Mesodermal cell (in vitro differentiated cells): ENCODE measurements around the gene HBA2.
"Not testable (repeated sequence)": the region's sequence is repeated elsewhere in the genome, so short reads cannot be mapped to it uniquely, and the experiment has no call there.

Source experiments
- H3K27ac ChIP-seq: 2 replicates; pipeline ENCODE4 v1.7.0; 2013; ENCODE audit warnings: mild to moderate bottlenecking, low read depth, low read length, moderate library complexity; ENCODE audit not compliant: severe bottlenecking
- H3K36me3 ChIP-seq: 2 replicates; pipeline ENCODE4 v1.7.1; 2013; ENCODE audit warnings: mild to moderate bottlenecking, low read length, moderate library complexity; ENCODE audit not compliant: control insufficient read depth, insufficient read depth
- H3K4me1 ChIP-seq: one replicate; pipeline ENCODE4 v1.7.1; 2013; ENCODE audit warnings: mild to moderate bottlenecking, low read length; ENCODE audit not compliant: insufficient read depth, control insufficient read depth, poor library complexity, severe bottlenecking
- H3K4me3 ChIP-seq: 2 replicates; pipeline ENCODE4 v1.7.0; 2013; ENCODE audit warnings: low read length, control low read depth, mild to moderate bottlenecking; ENCODE audit not compliant: insufficient read depth, poor library complexity, severe bottlenecking; ENCODE audit errors: extremely low read depth
- H3K9me3 ChIP-seq: 2 replicates; pipeline ENCODE4 v1.7.1; 2013; ENCODE audit warnings: mild to moderate bottlenecking, low read length, moderate library complexity; ENCODE audit not compliant: control insufficient read depth
- WGBS, 2 experiments: methylation state at CpG; one replicate each; pipeline ENCODE4 v1.1.5; 2013; ENCODE audit warnings: missing lambda C conversion rate in 2 of 2; ENCODE audit not compliant: insufficient coverage in 2 of 2; 5-methylcytosine and 5-hydroxymethylcytosine counted together

HBA2 gene

GRCh38 chr16:159136-159849 lies 13.4 kb upstream of the HBA2 start:
- no peak overlapping the region for H3K4me3 ChIP-seq
- no peak overlapping the region for H3K27ac ChIP-seq
- no peaks in the 10 kb centered on the region for H3K36me3 ChIP-seq
- no peaks in the 10 kb centered on the region for H3K9me3 ChIP-seq
- 51 to 55% methylated on average over 5 to 6 of the region's 6 CpGs for WGBS, 2 experiments
- no peaks in the 10 kb centered on the region for H3K4me1 ChIP-seq

GRCh38 chr16:160242-160641 lies 12.4 kb upstream of the HBA2 start:
- not testable (repeated sequence) for H3K9me3 ChIP-seq, H3K27ac ChIP-seq, H3K4me1 ChIP-seq, H3K4me3 ChIP-seq, H3K36me3 ChIP-seq
- 78 to 96% methylated on average over 5 to 6 of the region's 20 CpGs for WGBS, 2 experiments

- Histone ChIP-seq H3K9me3 (no peaks in the 10 kb centered on the region), H3K4me3 (no peak overlapping the region), H3K36me3 (no peaks in the 10 kb centered on the region), H3K4me1 (peaks cover 3% of the 10 kb centered on the region), H3K27ac (no peak overlapping the region)
- WGBS, 2 experiments: 76 to 77% methylated on average over 5 to 13 of the region's 18 CpGs
These were observed 11.9 kb upstream of the HBA2 start for GRCh38 chr16:160691-161190.

GRCh38 chr16:162271-162991 lies 10.2 kb upstream of the HBA2 start:
- 85 to 90% methylated on average over 8 to 10 of the region's 13 CpGs for WGBS, 2 experiments
- no peak overlapping the region for H3K4me3 ChIP-seq

GRCh38 chr16:163139-163538 lies 9.5 kb upstream of the HBA2 start:
- H3K36me3 ChIP-seq, H3K4me3 ChIP-seq, H3K9me3 ChIP-seq, H3K27ac ChIP-seq: not testable (repeated sequence)
- WGBS, 2 experiments: 100% methylated on average over 2 of the region's 10 CpGs; no CpG with 5 or more reads in 1 of the 2 experiments
- peaks cover 11% of the 10 kb centered on the region for H3K4me1 ChIP-seq

More at GRCh38 chr16:162271-162991, 10.2 kb upstream of the HBA2 start:
- Histone ChIP-seq H3K36me3 (no peaks in the 10 kb centered on the region), H3K9me3 (no peaks in the 10 kb centered on the region), H3K27ac (no peak overlapping the region), H3K4me1 (peaks cover 11% of the 10 kb centered on the region)

- H3K9me3 ChIP-seq, H3K27ac ChIP-seq, H3K36me3 ChIP-seq, H3K4me3 ChIP-seq: not testable (repeated sequence)
- H3K4me1 ChIP-seq: peaks cover 11% of the 10 kb centered on the region
- WGBS, 2 experiments: no CpG with 5 or more reads among the region's 3 CpGs
These were observed 9.0 kb upstream of the HBA2 start for GRCh38 chr16:163696-164095.

- H3K36me3 ChIP-seq, H3K9me3 ChIP-seq, H3K27ac ChIP-seq, H3K4me3 ChIP-seq: not testable (repeated sequence)
- no CpG with 5 or more reads among the region's 80 CpGs for WGBS, 2 experiments
- peaks cover 11% of the 10 kb centered on the region for H3K4me1 ChIP-seq
These were observed 8.4 kb upstream of the HBA2 start for GRCh38 chr16:164134-164823.

GRCh38 chr16:164827-165538 lies 7.7 kb upstream of the HBA2 start:
- Histone ChIP-seq H3K9me3 (no peaks in the 10 kb centered on the region), H3K4me1 (peaks cover 11% of the 10 kb centered on the region), H3K36me3 (no peaks in the 10 kb centered on the region), H3K4me3 (no peak overlapping the region), H3K27ac (no peak overlapping the region)
- 2 to 4% methylated on average over 32 to 33 of the region's 77 CpGs for WGBS, 2 experiments

GRCh38 chr16:165539-166374 lies 6.9 kb upstream of the HBA2 start, which contains the start of gene HBM:
TSS of gene HBM (plus strand) at chr16:165978. CDS start at chr16:165998, 20 bp downstream.
- no peak within 1 kb of the TSS for H3K4me3 ChIP-seq
- H3K4me1 ChIP-seq: peaks cover 11% of the 10 kb centered on the region
- no peak within 1 kb of the TSS for H3K27ac ChIP-seq
- WGBS, 2 experiments: 5 to 6% methylated on average over 58 to 68 of the region's 75 CpGs
- no peaks in the 10 kb centered on the region for H3K36me3 ChIP-seq
- no peaks in the 10 kb centered on the region for H3K9me3 ChIP-seq
